ENCODE data around the gene AFTPH. TPM values are rescaled to one million over a fixed set of nuclear protein-coding genes. Genes with fewer than 3 reads are reported as not detected.

Gene AFTPH
- total RNA-seq, 1 experiment from 2014 or later = 17.9 TPM

GRCh38 chr2:64629329-64629781 lies 105.2 kb downstream of the AFTPH start:
- intact Hi-C loops (cut with micrococcal nuclease; ENCODE audit: unreplicated experiment) = no loop called here
- H3K9me3 ChIP-seq (ENCODE audit: control insufficient read depth, insufficient read depth, low read depth, low read length) = no peaks in the 10 kb centered on the region
- POLR2A ChIA-PET = no interaction called here

GRCh38 chr2:64629875-64630274 lies 105.7 kb downstream of the AFTPH start:
- BruUV-seq (replicated peaks) = no TSS peak
- no peaks in the 10 kb centered on the region for H3K4me1 ChIP-seq (ENCODE audit: control insufficient read depth, insufficient read depth, low read length)
- no peaks in the 10 kb centered on the region; the same call in 1 of the 2 replicates for H3K36me3 ChIP-seq (ENCODE audit: control insufficient read depth, insufficient read depth, low read length)
- TF ChIP-seq REST (IDR thresholded peaks at IDR 0.05; ENCODE audit: insufficient read depth in 1 of 2, low read depth in 2 of 2, low read length in 1 of 2) = no peak
- no peak for TF ChIP-seq CTCF (IDR thresholded peaks at IDR 0.05)
- no peak for TF ChIP-seq TCF7L2 (IDR thresholded peaks at IDR 0.05; ENCODE audit: low read depth, low read length)
- TF ChIP-seq POLR2AphosphoS5 (IDR thresholded peaks at IDR 0.05; ENCODE audit: low read depth, low read length) = no peak
- ChIA-PET CTCF (no interaction called here), POLR2A (no interaction called here)
- intact Hi-C loops (cut with micrococcal nuclease; ENCODE audit: unreplicated experiment) (no loop called here), in situ Hi-C loops (cut with HindIII; ENCODE audit: low pct_unique_long_range_greater_than_20kb, low sequenced_read_pairs) (no loop called here)
- ATAC-seq (no peak), DNase-seq (ENCODE audit: low read depth, low spot score) (no peak)
- H3K27ac ChIP-seq (ENCODE audit: low read length) = no peak overlapping the region
- H3K9me3 ChIP-seq (ENCODE audit: control insufficient read depth, insufficient read depth, low read depth, low read length) = no peaks in the 10 kb centered on the region
- H3K4me3 ChIP-seq (ENCODE audit: low read depth in 2 of 2, low read length in 2 of 2) = no peak overlapping the region
- H3K27me3 ChIP-seq (ENCODE audit: control insufficient read depth, insufficient read depth, low read length) = no peaks in the 10 kb centered on the region

More at GRCh38 chr2:64629329-64629781, 105.2 kb downstream of the AFTPH start:
- in situ Hi-C loops (cut with HindIII; ENCODE audit: low pct_unique_long_range_greater_than_20kb, low sequenced_read_pairs) = no loop called here
- no peaks in the 10 kb centered on the region; the same call in 1 of the 2 replicates for H3K36me3 ChIP-seq (ENCODE audit: control insufficient read depth, insufficient read depth, low read length)
- H3K4me1 ChIP-seq (ENCODE audit: control insufficient read depth, insufficient read depth, low read length) = no peaks in the 10 kb centered on the region
- no peaks in the 10 kb centered on the region for H3K27me3 ChIP-seq (ENCODE audit: control insufficient read depth, insufficient read depth, low read length)
- DNase-seq (ENCODE audit: low read depth, low spot score) = no peak
- TF ChIP-seq REST (IDR thresholded peaks at IDR 0.05; ENCODE audit: insufficient read depth in 1 of 2, low read depth in 2 of 2, low read length in 1 of 2) (no peak), POLR2AphosphoS5 (IDR thresholded peaks at IDR 0.05; ENCODE audit: low read depth, low read length) (no peak), TCF7L2 (IDR thresholded peaks at IDR 0.05; ENCODE audit: low read depth, low read length) (no peak), CTCF (IDR thresholded peaks at IDR 0.05) (no peak), SIN3A (IDR thresholded peaks at IDR 0.05; ENCODE audit: borderline replicate concordance, insufficient read depth, low read depth, low read length) (no peak)
- CTCF ChIA-PET = no interaction called here
- no TSS peak for BruUV-seq (replicated peaks)
- H3K4me3 ChIP-seq (ENCODE audit: low read depth in 2 of 2, low read length in 2 of 2) = no peak overlapping the region
- H3K27ac ChIP-seq (ENCODE audit: low read length) = no peak overlapping the region
- ATAC-seq = no peak
